Stimulated activated CD8-positive, alpha-beta memory T cell treated with anti-CD3 and anti-CD28 coated beads, Interleukin-4, amount 100 ng/mL, for 4 hours (primary cell): Measurements from ENCODE around the gene CLDN34.

Source experiments
- DNase-seq, 2 donors: peaks; one replicate each; pipeline ENCODE4 v3.0.0-alpha.2; 2020; ENCODE audit warnings: low read depth in 2 of 2, low spot score in 1 of 2

Gene CLDN34

DNA sequence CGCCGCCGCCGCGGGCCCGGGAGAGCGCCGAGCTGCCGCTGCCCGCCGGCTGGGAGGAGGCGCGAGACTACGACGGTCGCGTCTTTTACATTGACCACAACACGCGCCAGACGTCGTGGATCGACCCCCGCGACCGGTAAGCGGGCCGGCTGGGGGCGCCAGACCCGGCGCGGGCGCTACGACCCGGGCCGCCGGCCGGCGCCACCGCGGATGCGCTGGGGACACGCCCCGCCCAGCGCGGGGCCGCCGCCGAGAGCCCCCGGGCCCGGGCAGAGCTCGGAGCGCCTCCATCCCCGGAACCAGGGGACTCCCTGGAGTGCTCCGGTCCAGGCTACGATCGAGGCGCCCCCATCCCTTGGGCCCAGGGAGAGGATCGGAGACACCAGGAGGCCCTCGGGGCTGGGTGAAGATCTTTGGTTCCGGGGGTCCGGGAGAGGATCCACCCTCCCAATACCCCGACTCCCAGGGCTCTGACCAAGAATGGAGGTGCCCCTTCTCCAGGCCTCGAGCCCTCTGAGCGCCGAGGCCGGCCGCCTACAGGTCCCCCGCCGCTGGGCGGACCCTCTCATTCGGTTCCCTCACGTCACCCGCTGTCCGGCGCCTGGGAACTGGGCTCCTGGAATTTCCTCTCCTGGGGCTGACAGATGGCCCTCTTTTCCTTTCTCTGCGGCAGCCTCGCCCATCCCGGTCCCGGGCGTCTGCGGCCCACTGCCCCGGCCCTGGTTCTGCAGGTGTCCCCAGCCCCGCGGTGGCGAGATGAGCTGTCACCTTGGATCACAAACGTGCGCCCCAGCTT, 48.8 kb downstream of the CLDN34 start:
- DNase-seq: no peak

DNA sequence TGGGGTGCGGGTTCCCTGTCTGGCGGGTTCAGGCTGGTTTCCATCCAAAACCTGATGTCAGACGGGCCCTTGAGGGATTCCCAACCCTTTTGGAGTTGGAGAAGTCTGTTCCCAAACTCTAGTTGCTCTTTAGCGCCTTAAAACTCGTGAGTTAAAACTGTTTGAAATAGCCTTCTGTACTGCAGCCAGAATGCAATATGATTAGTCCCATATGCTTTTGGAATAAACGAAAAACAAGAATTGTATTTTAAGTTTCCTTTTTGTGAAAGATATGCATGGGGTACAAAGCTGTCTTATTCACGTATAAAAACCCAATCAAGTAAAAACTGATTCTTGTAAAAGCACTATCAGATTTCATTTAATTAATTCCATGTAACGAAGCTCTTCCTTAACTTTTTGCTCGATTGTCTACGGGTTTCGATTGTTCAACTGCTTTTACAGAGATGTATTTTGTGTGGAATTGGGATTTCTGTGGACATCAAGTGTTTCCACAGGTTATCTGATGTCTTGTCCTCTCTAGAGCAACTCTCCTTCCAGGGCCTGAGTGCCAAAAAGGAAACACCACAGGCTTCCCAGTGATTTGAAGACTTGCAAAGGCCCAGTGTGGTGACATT, 49.5 kb downstream of the CLDN34 start:
- no peak for DNase-seq

DNA sequence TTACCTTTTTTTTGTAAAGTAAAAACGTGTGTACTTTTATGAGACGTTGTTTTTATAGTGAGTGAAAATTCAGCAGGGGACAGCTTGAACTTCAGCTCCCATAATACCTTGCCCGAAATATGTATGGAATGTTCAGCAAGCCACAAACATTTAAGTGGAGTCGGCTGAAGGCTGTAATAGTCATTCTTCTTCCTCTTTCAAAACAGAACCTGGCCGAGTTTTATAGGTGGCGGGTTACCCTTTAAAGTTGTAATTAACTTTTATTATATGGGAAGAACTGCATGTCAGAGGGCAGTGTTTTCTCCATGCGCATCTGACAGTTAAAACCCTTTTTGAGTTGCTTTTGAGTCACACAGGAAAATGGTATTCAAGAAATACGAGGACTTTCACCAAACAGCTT, 50.7 kb downstream of the CLDN34 start:
- DNase-seq: no peak
